ENCODE measurements around the gene RPS3A. TPM values are rescaled to one million over a fixed set of nuclear protein-coding genes. Genes with fewer than 3 reads are reported as not detected.

RPS3A gene
- 2,111 to 2,489 TPM (median 2,363 TPM) in 3 replicates for total RNA-seq (2021)
- percentile 100 among the genes with signal in this experiment for Bru-seq, nascent RNA
- long read RNA-seq, experiment 1, transcript RPS3A-201 (6 exons, 934 nt), result major isoform, 2,071 of 2,161 reads
- long read RNA-seq, experiment 1, transcript RPS3A-205 (6 exons, 674 nt), result minor isoform, 8 of 2,161 reads
- long read RNA-seq, experiment 1, partial matches to known transcripts, result 59 of 2,161 reads
- long read RNA-seq, experiment 1, other reads (novel, unspliced or antisense), result 17 of 2,161 reads
- long read RNA-seq, experiment 2, transcript RPS3A-205 (6 exons, 674 nt), result minor isoform, 70 of 3,947 reads
- long read RNA-seq, experiment 2, transcript RPS3A-201 (6 exons, 934 nt), result major isoform, 3,446 of 3,947 reads
- long read RNA-seq, experiment 2, partial matches to known transcripts, result 258 of 3,947 reads
- long read RNA-seq, experiment 2, other reads (novel, unspliced or antisense), result 161 of 3,947 reads
- long read RNA-seq, experiment 3, transcript RPS3A-205 (6 exons, 674 nt), result minor isoform, 28 of 4,689 reads
- long read RNA-seq, experiment 3, transcript RPS3A-201 (6 exons, 934 nt), result major isoform, 4,585 of 4,689 reads
- long read RNA-seq, experiment 3, partial matches to known transcripts, result 26 of 4,689 reads
- long read RNA-seq, experiment 3, other reads (novel, unspliced or antisense), result 47 of 4,689 reads

- peak within 1 kb of the TSS; percentile 99 for H3K4me3 Mint-ChIP-seq
- peaks cover 48% of the 10 kb centered on the region for H3K36me3 Mint-ChIP-seq
- ChIA-PET CTCF (interaction anchor here (1.2 to 1.9 kb wide), 2 partner anchors 18 to 49 kb away, joined by 3 to 5 read pairs; no protein-coding TSS in a partner anchor), POLR2A (interaction anchor here (0.6 kb wide), 1 partner anchor 10 kb away, joined by 3 read pairs; no protein-coding TSS in a partner anchor)
- peaks cover 24% of the 10 kb centered on the region for H3K4me1 Mint-ChIP-seq
- DNase-seq (ENCODE audit: low spot score), result peak; percentile 94
- H3K27ac Mint-ChIP-seq, result peak within 1 kb of the TSS; percentile 99
- ATAC-seq, result peak; percentile 98
- H3K27me3 Mint-ChIP-seq (ENCODE audit: low read depth), result no peaks in the 10 kb centered on the region; the same call in 1 of the 2 replicates
- H3K9me3 Mint-ChIP-seq, result no peaks in the 10 kb centered on the region
- TF ChIP-seq ZBTB43 (CRISPR knock-in tag; IDR thresholded peaks at IDR 0.05) (peak; percentile 86; the same call in 1 of the 2 replicates), ZNF425 (CRISPR knock-in tag; conservative IDR thresholded peaks at IDR 0.05) (no peak), TCF7 (CRISPR knock-in tag; IDR thresholded peaks at IDR 0.05; ENCODE audit: low read depth) (no peak), TP53 (CRISPR knock-in tag; IDR thresholded peaks at IDR 0.05) (peak; percentile 67; the same call in 1 of the 2 replicates), CDX4 (CRISPR knock-in tag; IDR thresholded peaks at IDR 0.05; ENCODE audit: borderline replicate concordance) (no peak), TEAD1 (CRISPR knock-in tag; IDR thresholded peaks at IDR 0.05) (peak; percentile 98; the same call in 1 of the 2 replicates), ZNF219 (CRISPR knock-in tag; IDR thresholded peaks at IDR 0.05; ENCODE audit: borderline replicate concordance) (no peak), RELA (CRISPR knock-in tag; IDR thresholded peaks at IDR 0.05; ENCODE audit: borderline replicate concordance) (peak; percentile 92; the same call in 1 of the 2 replicates), E2F1 (CRISPR knock-in tag; IDR thresholded peaks at IDR 0.05) (no peak), NFYB (CRISPR knock-in tag; conservative IDR thresholded peaks at IDR 0.05; ENCODE audit: low read depth) (no peak), E2F5 (CRISPR knock-in tag; IDR thresholded peaks at IDR 0.05) (no peak), ZNF138 (CRISPR knock-in tag; conservative IDR thresholded peaks at IDR 0.05) (no peak; the same call in 1 of the 2 replicates), GTF2I (CRISPR knock-in tag; conservative IDR thresholded peaks at IDR 0.05) (no peak), NFATC4 (CRISPR knock-in tag; IDR thresholded peaks at IDR 0.05) (no peak), FOXK1 (CRISPR knock-in tag; IDR thresholded peaks at IDR 0.05) (peak; percentile 99), KAT7 (CRISPR knock-in tag; IDR thresholded peaks at IDR 0.05; ENCODE audit: borderline replicate concordance) (peak; percentile 92), CREM (CRISPR knock-in tag; IDR thresholded peaks at IDR 0.05) (peak; percentile 82), EMX1 (CRISPR knock-in tag; IDR thresholded peaks at IDR 0.05) (no peak), TEAD4 (CRISPR knock-in tag; IDR thresholded peaks at IDR 0.05) (peak; percentile 89; the same call in 1 of the 2 replicates), CBFB (CRISPR knock-in tag; IDR thresholded peaks at IDR 0.05; ENCODE audit: low read depth) (peak; percentile 95; the same call in 1 of the 2 replicates), HMGA2 (CRISPR knock-in tag; IDR thresholded peaks at IDR 0.05) (no peak)
- TF ChIP-seq, protein P1, sequence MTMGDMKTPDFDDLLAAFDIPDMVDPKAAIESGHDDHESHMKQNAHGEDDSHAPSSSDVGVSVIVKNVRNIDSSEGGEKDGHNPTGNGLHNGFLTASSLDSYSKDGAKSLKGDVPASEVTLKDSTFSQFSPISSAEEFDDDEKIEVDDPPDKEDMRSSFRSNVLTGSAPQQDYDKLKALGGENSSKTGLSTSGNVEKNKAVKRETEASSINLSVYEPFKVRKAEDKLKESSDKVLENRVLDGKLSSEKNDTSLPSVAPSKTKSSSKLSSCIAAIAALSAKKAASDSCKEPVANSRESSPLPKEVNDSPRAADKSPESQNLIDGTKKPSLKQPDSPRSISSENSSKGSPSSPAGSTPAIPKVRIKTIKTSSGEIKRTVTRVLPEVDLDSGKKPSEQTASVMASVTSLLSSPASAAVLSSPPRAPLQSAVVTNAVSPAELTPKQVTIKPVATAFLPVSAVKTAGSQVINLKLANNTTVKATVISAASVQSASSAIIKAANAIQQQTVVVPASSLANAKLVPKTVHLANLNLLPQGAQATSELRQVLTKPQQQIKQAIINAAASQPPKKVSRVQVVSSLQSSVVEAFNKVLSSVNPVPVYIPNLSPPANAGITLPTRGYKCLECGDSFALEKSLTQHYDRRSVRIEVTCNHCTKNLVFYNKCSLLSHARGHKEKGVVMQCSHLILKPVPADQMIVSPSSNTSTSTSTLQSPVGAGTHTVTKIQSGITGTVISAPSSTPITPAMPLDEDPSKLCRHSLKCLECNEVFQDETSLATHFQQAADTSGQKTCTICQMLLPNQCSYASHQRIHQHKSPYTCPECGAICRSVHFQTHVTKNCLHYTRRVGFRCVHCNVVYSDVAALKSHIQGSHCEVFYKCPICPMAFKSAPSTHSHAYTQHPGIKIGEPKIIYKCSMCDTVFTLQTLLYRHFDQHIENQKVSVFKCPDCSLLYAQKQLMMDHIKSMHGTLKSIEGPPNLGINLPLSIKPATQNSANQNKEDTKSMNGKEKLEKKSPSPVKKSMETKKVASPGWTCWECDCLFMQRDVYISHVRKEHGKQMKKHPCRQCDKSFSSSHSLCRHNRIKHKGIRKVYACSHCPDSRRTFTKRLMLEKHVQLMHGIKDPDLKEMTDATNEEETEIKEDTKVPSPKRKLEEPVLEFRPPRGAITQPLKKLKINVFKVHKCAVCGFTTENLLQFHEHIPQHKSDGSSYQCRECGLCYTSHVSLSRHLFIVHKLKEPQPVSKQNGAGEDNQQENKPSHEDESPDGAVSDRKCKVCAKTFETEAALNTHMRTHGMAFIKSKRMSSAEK (CRISPR knock-in tag; IDR thresholded peaks at IDR 0.05; ENCODE audit: borderline replicate concordance), result no peak
- TF ChIP-seq, protein P2, sequence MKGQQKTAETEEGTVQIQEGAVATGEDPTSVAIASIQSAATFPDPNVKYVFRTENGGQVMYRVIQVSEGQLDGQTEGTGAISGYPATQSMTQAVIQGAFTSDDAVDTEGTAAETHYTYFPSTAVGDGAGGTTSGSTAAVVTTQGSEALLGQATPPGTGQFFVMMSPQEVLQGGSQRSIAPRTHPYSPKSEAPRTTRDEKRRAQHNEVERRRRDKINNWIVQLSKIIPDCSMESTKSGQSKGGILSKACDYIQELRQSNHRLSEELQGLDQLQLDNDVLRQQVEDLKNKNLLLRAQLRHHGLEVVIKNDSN (CRISPR knock-in tag; IDR thresholded peaks at IDR 0.05), result peak; percentile 48; the same call in 1 of the 2 replicates
These were observed at the start of gene RPS3A for GRCh38 chr4:151099229-151099975. TSS of gene RPS3A (plus strand) at chr4:151099628. CDS start at chr4:151099653, 25 bp downstream.

All from WTC11 (cell line).